Embryonic facial prominence (tissue), 1 donor: ENCODE data around the gene SNCA.
A peak's percentile ranks its signal among the peaks of the same experiment; 100 is the strongest.

ENCODE experiments used
- DNase-seq: peaks from one replicate; pipeline ENCODE4 v3.0.0-alpha.2; 2016; ENCODE audit errors: extremely low spot score

Gene SNCA

DNA sequence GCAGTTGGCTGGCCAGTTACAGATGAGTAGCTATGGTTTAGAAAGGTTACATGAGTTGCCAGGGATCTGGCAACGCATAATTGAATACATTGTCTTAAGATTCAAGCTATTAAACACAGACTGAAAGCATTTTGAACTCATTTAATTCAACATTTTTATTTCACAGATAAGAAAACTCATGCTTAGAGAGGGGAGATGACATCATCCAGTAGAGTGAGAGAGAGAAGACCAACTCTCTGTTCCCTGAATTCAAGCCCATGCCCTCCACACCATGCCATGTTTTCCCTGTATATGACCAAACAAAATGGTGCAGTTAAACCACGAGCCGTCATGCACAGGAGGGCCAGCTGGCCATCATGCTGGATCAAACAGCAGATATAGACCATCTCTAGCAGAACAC, 22.6 kb downstream of the SNCA start:
- DNase-seq: no peak

DNA sequence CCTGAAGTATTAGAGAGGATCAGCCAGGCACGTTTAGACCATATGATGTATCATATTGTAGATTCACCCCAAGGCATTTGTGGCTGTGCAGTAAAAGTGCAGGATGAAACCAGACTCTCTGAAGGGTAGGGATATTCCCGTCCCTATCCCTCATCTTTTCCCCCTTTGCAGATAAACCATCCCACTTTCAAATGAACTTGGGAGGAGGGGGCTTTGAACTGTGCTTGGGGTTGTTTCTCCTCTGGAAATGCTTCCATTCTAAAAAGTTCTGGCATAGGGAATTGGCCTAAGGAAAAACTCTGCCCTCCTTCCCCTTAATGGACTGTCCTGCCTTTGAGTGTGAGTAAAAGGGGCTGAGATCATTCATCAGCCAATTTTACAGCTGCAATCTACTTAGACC, 23.8 kb downstream of the SNCA start:
- DNase-seq: no peak

DNA sequence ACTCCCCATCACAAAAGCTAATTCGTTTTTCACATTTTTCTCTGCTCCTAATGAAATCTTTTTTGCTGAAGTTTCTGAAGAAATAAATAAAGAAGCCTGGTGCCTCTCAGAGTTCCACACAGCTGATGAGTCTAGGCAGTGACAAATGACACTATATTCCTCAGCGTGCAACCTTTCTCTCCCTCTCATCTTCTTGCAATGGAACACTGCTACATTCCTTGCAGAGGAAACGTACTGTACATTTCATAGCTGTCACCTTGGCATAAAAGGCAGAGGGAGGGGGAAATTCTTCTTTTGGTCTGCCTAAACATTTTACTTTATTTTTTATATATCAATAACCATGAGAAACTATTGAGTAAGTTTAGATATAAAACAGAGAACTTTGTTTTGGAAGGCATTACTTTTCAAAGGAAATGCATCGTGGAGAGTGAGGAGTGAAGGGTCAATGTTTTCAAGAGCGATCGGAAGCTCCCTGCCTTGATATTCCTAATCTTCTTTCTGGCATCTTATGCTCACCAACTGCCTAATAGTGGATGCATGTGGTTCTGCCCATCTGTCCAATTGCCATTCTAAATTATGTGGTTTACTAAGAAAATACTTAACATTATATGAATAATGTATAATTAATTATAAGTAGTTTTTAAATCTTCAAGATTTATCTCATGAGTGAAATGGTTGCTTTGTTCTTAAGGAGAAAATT, 29.4 kb downstream of the SNCA start:
- DNase-seq: no peak

DNA sequence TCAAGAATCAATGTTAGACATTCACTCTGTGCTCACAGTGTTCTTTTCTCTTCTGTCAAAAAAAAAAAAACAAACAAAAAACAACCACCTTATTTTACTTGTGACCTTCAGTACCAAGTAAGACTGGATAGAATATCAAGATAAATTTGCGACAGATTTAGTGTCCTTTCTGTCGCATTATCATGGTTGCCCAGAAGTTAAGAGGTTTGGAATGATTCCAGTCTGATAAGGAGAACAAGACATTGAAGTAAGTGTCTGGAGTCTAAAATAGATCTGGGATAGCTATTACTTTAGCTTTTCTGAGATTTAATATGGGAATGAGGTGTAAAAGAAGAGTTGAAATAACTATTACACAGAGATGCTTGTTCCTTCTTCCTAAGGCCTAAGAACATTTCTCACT, 31.7 kb downstream of the SNCA start:
- DNase-seq: no peak

DNA sequence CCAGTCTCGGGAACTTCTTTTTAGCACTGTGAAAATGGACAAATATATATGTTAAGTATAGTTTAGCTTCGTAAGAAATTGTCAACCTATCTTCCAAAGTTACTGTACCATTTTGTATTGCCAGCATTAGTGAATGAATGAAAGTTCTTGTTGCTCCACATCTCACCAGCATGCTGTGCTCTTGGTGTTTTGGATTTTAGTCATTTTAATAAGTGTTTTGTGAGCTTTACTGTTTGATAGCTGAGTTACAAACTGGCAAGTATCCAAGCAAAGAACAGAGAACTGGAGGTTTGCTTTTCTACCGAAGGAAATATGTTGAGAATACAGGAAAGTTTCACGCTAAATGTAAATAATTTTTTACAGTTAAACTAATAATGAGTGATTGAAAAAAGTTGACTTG, 33.0 kb downstream of the SNCA start:
- no peak for DNase-seq

DNA sequence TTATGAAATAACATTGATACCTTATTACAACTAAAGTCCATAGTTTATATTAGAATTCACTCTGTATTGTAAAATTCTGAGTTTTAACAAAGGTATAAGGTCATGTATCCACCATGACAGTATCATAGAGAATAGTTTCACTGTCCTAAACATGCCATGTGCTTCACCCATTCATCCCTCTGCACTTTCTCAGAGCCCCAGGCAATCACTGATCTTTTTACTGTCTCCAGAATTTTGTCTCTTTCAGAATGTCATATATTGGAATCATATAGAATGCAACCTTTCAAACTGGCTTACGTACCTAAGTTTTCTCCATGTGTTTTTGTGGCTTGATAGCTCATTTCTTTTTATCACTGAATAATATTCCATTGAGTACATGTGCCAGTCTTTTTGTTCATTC, 33.9 kb downstream of the SNCA start:
- no peak for DNase-seq

DNA sequence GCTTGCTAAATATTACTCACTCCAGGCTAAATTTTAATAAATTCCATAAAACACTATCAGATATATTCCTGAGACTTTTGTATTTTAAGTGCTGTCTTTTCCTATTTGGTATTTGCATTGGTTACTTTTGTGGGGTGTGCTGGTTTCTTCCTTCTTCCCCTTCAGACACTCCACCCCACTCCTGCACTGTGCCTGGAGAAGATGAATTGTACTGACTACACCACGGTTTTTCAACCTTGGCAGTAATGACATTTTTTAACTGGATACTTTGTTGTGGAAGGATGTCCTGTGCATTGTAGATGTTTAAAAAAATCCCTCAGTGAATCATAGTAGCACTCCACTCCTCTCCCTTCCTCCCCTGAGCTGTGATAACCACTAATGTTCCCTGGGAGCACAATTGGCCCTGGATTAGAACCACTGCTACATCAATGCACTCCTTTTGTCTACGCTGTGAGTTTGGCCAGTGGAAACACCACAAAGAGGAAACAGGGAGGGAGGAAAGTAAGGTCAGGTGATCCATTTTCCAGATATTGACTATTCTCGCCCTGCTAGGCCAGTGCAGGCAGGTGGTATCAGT, 36.3 kb downstream of the SNCA start:
- no peak for DNase-seq

DNA sequence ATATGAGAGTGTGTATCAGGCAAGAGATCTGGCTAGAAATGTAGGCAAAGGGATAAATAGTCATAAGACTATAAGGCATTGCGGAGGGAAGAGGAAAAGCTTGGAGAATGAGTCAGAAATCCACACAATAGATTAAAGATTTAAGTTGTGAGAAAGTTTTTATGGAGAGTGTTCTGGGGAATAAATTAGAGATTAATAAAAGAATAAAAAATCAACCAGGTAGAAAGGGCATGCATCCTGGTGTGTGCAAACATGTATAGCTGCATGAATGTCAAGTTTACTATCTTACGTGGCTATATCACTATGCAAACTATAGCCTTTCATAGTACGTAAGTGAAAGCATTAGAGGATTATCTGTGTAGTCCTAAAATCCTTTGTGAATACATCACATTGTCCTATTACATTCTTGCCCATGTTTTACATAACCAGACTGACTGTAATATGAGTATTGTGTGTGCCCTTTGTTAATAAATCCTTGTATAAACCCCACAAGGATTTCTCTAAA, 36.9 kb downstream of the SNCA start:
- peak; percentile 8 for DNase-seq

DNA sequence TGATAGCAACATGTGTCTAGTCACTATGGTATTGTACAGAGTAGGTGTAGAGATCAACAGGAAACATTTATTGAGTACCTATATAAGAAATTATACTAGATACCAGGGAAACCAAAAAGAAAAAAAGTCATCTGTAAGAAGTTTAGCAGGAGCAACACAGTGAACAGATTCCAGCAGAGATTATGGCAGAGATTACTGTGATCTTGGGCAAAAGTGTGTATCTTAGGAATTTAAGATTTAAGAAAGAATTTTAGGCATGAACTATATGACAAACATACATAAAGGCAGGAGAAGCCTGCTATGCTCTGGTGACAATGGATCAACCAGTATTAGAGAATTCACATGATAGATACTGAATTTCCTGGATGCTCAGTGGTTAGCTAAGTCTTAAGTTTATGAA, 37.9 kb downstream of the SNCA start:
- no peak for DNase-seq

DNA sequence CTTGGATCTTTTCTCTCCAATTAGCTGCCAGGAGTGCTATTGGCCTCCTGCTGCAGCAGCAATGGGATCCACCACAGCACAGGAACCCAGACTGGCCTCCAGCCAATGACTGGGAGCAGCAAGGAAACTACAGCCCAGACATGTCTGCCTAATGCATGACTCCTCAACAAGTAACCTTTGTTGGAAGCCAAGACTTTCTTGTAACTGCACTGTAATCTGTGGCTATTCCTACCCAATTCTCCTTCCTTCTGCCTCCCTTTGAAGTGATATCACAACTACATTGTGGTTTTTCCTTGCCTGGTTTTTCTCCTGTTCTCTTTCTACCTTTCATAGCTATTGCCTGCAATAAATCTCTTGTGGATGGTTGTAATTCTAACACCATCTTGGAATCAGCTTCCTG, 39.8 kb downstream of the SNCA start:
- DNase-seq: no peak

DNA sequence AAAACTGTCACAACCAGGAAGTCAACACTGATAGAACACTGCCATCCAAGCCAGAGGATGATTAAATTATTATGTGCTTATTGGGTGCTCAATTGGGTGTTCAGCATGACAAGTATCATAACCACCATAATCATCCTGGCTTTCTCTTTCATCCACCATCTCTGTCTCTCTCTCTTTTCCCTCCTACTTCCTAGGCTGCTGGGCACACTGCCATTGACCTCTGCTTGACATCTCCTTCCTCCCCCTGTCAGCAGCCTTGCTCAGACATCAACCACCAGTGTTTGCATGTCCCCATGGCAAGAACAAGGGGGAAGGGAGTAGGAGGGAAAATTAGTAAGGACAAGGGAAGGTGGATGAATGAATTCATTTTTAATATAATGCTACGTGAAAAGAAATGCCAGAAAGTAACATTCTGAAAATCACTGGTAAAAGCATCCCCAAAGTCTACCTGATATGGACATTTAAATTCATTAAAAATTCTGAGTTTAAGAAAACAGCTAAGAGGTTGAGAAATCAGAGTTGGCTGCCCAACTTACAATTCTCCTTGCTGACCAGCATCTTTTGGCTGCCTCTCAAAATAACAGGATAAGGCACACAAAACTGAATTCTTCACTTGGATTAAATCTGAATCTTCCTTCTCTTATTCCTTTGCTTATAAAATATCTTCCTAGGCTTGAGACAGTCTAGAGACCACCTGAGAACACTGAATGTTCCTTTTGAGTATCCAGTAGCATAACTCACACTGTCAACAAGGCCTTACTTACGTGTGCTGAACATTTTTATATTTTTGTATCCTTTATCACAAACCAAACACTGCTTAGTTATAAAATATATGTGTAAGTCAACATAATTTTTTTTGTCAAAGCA, 48.5 kb downstream of the SNCA start:
- DNase-seq: no peak

DNA sequence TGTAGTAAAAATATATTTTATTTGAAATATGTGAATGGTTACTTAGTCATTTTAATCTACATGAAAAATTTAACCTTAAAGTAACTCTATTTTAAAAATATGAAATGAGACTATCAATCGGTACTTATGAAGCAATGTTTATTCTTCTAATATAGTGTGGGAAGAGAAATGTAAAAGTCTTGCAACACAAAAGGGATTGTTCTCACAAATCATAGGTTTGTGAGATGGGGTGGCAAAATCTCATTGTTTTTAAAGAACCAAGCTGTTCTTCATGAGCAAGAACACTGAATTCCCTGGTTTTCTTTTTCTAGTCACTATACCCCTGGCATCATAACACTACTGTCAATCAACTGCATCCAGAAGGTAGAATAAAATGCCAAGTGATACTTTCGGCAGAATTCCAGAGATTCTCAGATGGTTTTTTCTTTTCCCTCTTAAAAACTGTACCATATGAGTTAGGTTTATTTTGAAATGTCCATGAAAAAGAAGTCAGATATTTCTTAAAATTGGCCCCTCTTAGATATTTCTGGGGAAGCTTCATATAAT, 52.2 kb downstream of the SNCA start:
- DNase-seq: no peak

DNA sequence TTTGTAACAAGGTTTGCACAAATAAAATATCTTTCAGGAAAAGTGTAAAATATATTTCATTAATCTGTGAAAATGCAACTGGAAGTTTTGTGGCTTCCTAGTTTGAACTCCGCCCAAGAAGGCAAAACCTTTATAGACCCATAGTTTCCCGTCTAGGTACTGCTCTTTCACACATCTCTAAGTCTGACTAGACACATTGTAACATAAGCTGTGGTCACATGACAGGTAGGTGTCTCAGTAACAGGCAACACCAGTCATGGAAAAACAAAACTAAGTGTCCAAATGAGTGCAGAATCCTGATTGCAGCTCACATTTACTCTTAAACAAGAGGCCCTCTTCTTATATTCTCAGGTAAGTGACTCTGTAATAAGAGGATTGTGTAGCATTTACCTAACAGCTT, 55.6 kb downstream of the SNCA start:
- no peak for DNase-seq

DNA sequence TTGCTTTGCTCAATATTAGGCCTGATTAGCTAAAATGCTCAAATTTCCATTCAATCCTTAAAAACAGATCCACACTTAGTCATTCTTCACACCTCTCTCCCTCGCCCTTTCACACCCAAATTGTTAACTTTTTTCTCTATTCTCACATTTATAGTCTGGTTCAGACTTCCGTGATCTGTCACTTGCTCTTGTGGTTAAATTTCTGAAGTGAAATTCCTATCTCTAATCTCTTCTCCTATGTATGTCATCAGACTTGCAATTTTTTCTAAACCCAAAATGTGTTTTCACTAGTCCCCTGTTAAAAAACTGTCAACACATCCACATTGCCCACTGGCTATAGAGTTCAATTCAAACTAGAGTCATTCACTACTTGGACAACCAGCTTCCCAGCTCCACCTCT, 63.2 kb downstream of the SNCA start:
- DNase-seq: no peak

DNA sequence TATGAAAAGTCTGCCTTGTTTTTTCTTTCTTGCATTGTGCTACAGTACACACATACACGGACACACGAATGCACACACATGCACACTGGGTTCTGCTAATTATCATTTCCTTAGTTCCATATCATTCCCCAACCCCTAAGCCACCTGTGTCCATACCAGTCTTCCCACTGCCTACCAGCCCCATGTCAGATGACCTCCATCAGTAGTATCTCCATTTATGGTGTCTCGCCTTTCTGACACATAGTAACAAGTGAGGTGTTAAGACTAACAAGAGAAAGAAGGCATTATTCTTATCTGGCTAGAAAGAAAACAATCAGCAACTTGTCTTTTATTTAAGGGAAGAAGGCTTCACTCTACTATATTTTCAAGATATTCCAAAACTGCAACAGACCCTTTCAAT, 67.1 kb downstream of the SNCA start:
- DNase-seq: no peak

DNA sequence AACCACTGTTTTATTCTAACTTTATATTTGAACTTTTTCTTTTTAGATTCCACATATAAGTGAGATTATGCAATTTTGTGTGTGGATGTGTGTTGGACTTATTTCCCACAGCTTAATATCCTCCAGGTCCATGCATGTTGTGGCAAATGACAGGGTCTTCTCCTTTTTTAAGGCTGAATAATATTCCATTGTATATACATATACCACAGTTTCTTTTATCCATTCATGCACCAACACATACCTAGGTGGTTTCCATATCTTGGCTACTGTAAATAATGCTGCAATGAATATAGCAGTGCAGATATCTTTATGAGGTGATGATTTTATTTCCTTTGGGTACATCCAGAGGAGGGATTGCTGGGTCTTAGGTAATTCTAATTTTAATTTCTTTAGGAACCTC, 69.0 kb downstream of the SNCA start:
- no peak for DNase-seq

DNA sequence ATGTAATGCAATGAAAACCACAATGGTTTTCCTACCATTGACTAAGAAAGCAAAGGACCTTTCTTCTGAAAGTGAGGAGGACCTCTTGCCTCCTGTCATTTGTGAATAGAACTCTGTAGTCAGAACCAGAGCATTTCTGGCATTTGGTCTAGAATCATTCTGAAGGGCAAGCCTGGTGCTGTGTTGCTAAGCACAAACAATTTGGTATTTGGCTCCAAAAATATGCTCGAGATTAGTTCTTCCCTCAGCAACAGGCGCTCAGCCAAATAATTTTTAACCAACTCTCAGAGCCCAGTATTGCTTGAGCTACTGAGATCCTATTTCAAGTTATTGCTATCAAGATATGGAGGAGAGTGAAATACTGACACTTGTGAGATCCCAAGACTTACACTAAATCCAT, 71.0 kb downstream of the SNCA start:
- peak; percentile 66 for DNase-seq

DNA sequence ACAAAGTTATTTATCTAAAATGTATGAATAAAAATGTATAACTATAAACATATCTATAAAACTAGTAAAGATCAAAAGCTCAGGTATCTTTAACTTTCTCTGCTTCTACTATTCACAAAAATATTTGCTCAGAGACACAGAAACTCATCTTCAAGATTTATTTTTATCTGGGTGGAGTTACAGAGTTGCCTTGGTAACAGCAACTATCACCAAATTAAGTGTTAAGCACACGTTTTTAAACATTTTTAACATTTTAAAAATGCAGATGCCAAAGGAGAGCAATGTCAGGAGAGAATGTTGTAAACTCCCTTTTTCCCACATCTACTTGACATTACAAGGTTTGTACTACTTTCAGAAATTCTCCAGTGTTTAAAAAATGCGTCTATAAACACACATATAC, 71.4 kb downstream of the SNCA start:
- no peak for DNase-seq

DNA sequence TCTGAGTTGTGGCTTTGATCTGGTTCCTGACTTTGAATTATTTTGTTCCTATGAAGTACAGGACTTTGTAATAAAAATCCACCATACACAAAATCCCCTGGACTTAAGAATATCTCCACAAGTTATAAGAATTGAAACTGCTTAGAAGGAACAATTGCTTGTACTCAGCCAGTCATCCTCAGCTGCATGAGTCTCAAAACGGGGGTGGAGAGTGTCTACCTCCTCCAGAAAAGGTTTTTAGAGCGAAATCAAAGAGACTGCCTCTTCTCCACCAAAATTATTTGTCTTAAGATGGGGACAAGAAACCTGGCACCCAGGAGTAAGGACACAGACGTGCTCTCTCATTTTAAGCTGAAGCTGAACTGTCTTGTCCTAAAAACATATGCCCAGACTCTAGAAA, 74.7 kb downstream of the SNCA start:
- no peak for DNase-seq

DNA sequence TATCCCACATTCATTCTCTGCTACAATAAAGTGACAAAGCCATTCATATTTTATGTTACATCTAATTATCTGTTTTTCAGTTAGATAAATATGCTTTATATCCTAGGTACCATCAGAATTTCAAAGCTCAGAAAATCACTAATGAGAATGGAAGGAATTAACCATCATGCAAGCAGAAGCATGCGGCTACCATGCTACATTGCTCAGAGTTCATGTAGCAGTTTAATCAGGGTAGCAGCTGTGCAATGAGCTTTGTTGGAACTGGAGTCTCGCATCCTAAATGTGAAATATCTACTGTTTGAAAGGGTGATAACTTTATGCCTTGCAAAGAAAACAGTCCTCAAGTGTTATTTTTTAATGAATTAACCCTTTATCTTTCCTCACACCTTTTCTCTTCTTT, 77.5 kb downstream of the SNCA start:
- DNase-seq: no peak

DNA sequence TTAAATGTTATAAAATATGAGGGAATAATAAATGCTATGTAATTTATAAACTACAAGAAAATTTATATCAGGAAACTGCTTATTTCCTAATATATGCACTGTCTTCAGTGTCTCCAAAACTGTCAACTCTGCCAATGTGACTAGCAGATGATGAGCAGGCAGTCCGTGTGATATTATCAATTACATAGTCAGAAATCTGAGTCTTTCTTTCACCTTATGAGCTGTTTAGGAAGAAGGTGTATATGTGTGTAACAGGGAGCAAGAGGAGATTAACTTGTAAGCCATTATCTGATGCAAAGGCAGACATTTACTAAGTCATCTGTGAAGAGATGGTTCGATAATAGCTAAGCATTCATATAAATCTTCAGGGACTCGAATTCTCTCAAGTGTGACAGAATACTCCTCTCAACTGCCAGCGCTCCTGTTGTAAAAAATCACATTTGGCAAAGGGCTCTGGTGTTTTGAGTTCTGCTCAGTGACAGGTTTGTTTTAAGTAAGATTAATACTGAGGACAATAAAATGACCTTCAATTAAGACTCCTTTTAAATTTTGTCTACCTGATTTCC, 79.7 kb downstream of the SNCA start:
- DNase-seq: no peak

DNA sequence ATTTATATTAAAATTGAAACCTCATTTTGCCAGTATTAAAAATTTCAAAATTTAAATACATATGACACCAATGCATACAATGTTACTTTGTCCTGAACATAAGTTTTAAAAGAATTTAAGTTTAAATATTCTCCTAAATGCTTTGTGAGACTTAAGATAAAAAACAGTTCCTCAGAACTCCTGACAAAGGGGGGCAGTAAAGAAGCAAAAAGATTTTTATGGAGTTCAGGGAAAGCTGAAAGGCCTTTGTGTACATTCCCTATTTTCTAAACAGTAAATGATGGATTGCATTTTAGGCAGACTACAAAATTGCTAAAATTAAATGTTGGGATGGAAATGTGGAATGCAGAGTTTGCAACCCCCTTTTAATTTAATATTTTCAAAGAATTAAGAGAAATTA, 81.7 kb downstream of the SNCA start:
- DNase-seq: no peak
